NCI-H1436 treated with DMSO at 0.1 percent for 48 hours (cell line): ENCODE measurements around the gene POLDIP3.

Source experiments
- DNase-seq: peaks from one replicate; lab custom pipeline; 2025; lab: John Stamatoyannopoulos, UW

The POLDIP3 gene

DNA sequence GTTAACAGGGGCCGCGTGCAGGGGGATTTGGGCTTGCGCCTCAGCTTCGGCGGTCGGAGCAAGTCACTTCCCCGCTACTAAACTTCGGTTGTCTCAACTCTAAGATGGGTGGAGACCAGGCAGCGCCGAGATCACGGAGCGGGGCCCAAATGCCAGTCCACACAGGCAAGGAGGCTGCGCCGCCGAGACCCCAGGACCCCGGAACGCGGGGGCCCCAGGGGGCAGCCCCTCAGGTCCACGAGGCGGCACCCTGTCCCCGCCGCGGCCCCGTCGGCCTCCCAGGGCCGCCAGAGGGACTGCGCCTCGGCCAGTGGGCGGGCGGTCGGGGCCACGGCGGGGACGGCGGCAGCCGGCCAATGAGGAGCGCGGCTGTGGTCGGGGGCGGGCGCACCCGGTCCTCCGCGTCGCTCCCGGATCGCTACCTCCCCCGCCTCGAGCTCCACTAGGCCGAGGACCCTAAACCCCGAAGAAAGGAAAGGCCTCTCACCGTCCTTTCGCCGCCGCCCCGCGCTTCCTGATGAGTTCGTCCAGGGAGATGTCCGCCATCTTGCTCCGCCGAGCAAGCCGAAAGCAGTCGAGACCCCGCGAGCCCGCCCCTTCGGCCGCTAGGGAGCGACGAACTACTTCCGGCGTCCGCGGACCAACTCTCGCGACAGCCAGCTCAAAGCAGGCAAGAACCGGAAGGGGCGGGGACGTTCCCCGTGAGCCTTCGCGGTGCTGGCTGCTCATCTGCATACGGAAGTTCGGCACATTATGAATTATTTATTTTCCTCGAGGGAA, at the start of gene POLDIP3:
POLDIP3 (minus strand) TSS at position 572 of the 780 bp plus-strand sequence; CDS start at position 546, 26 bp downstream.
- peak; percentile 89 for DNase-seq

GRCh38 chr22:42661985-42662831, 47.5 kb upstream of the POLDIP3 start:
- DNase-seq, result no peak

- no peak for DNase-seq
These were observed 41.9 kb upstream of the POLDIP3 start for GRCh38 chr22:42656578-42656977.

- peak; percentile 84 for DNase-seq
These were observed 41.0 kb upstream of the POLDIP3 start for GRCh38 chr22:42655693-42656092.

- no peak for DNase-seq
These were observed 39.9 kb upstream of the POLDIP3 start for GRCh38 chr22:42654436-42655073.

GRCh38 chr22:42653999-42654398, 39.3 kb upstream of the POLDIP3 start:
- no peak for DNase-seq

DNA sequence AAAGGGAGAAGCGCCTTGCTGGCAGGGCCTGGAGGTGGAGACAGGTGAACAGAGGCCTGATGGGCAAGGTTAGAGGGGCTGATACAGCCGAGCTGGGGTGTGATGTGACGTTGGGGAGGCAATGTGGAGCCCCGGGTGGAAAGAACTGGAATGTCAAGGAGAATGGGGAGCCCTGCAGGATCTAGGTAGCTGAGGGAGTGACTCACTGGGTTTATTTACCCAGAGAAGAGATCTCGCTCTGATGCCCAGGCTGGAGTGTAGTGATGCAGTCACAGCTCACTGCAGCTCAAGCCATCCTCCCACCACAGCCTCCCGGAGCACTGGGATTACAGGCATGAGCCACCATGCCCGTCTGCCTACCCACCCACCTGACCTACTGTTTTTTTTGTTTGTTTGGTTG, 36.5 kb upstream of the POLDIP3 start:
- DNase-seq, result no peak

DNA sequence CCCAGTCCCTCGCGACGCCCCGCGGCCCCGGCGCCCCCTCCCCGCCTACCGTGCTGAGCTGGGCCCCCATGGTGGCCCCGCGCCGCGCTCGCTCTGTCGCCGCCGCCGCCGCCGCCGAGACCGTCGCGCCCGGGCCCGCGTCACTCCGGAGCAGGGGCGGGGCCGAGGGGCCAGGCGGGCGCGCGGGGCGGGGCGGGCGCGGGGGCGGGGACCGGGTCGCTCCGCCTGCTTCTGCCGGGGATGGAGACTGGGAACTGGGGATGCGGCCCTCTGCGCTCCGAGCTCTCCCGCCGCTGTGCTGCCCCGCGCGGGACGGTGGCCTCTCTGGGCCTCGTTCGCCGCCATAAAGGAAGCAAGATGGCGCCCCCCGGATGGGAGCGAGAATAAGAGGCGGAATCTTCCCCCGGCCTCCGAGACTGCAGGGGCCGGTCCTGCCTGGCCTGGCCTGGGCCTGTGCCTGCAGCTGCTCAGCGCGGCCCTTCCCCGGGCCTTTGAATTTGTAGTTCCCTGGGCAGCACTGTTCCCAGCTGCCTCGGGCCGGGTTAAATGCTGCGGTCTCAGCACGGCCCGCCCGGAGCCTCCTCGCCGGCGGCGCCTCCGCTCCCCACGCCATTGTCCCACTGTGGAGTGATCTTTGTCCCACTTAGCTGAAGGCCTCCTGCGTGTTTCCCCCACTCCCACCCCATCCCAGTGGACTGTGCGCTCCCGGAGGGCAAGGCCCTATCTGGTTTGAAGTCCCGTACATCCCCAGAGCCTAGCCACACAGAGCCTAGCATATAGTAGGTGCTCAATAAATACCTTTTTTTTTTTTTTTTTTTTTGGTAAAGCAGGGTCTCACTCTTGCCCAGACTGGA, 34.8 kb upstream of the POLDIP3 start, which contains the start of gene CYB5R3:
CYB5R3 (minus strand) TSS at position 147 of the 854 bp plus-strand sequence; CDS start at position 70, 77 bp downstream.
- no peak for DNase-seq

DNA sequence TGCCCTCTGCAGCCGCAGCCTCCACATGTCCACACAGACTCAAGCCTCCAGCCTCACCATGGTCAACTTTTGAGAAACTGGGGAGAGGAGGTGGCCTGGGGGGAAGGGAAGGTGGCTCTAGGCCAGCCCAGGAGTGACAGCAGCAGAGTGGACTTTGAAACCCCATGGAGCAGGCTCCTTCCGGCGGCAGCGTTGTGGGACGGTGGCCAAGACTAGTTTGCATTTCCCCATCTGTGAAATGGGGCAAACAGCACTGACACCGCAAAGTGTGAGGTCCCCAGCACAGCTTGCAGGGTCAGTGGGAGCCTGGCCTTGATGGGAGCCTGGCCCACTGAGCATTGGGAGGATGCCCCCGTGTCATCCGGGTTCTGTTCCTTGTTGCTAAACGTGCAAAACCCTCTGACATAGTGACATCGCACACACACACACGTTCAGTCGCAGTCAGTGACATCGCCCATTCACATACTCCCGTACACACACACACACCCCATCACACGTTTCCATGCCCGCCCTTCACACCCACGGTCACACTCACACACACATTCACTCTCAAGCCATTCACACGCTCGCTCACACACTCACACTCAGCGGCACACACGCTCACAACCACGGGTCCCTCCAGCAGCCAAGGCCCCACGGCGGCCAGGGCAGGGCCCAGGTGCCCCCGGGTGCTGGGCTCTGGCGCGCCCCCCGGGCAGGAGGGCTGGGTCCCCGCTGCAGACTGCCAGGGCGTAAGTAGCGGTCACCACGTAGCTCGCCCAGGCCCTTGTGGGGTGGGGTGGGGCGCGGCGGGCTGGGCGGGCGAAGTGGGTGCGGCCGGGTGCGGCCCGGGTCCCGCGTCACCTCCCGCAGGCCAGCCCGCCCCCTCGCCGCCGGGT, 33.9 kb upstream of the POLDIP3 start:
- no peak for DNase-seq

DNA sequence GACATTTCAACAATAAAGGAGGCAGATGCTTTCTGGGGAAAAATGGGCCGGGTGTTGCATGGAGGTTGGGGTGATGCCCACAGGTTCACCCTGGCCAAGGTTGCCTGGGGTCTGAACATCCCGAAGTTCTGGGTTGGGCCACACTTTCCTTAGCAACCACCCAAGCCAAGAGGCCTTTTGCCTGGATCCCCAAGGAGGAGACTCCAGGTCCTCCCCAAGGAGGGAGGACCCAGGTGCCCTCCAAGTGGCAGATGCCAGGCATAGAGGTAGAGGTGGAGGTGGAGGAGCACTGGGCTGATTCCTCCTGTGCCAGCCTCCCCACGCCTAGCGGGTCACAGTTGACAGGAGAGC, 33.3 kb upstream of the POLDIP3 start:
- DNase-seq, result no peak

- no peak for DNase-seq
These were observed 32.2 kb upstream of the POLDIP3 start for GRCh38 chr22:42646569-42647525.

DNA sequence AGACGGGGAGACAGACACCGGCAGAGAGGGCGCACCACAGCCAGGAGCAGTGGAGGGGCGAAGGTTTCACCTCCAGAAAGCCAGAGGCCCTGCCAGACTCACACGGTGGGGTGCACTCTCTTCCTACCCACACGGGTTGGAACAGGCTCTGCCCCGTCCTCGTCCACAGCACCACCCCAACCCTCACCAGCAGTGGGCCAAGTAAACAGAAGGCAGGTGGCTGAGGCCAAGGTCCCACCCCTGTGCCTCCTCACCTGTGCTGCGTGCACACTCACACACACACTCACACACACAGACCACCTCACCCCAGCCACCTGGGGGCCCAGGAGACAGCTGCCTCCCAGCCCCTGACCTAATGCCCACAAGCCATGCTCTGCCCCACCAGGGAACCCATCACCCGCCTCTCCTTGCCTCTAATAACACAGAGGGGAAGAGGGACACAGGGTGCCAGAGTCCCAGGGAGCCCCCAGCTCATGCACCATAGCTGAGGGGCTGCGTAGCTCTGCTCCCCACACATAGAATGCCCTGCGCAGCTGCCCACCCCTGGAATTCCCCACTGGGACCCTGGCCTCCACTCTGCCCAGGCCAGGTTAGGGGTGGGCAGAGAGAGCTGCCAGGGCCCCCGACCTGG, 31.4 kb upstream of the POLDIP3 start:
- DNase-seq, result no peak

DNA sequence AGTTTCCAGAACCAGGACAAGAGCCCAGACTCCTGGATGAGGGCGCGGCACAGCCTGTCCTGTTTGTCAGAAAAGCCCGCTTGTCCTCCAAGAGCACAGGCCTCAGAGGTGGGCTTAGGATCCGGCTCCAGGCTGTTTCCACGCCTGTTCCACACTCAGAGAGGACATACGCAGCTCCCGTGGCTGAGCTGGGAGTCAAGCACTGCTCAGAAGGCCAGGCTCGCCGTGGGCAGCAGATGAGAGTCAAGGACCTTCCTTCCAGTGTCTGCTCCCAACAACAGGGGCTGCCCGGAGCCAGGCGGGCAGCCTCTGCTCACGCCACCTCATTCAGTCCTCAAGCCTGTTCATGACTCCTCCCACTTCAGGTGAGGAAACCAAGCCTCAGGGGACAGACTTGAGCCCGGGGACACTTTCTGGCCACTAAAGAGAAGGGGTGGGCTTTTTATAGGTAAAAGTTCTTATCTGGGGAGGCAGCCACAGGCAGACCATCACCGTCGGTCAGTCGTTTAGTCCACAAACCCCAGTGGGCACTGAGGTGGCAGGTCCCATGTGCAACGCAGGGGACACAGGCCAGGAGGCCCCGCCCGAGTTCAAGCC, 30.8 kb upstream of the POLDIP3 start:
- no peak for DNase-seq

GRCh38 chr22:42644422-42645340, 30.0 kb upstream of the POLDIP3 start:
- no peak for DNase-seq

GRCh38 chr22:42643634-42644421, 29.1 kb upstream of the POLDIP3 start:
- no peak for DNase-seq

DNA sequence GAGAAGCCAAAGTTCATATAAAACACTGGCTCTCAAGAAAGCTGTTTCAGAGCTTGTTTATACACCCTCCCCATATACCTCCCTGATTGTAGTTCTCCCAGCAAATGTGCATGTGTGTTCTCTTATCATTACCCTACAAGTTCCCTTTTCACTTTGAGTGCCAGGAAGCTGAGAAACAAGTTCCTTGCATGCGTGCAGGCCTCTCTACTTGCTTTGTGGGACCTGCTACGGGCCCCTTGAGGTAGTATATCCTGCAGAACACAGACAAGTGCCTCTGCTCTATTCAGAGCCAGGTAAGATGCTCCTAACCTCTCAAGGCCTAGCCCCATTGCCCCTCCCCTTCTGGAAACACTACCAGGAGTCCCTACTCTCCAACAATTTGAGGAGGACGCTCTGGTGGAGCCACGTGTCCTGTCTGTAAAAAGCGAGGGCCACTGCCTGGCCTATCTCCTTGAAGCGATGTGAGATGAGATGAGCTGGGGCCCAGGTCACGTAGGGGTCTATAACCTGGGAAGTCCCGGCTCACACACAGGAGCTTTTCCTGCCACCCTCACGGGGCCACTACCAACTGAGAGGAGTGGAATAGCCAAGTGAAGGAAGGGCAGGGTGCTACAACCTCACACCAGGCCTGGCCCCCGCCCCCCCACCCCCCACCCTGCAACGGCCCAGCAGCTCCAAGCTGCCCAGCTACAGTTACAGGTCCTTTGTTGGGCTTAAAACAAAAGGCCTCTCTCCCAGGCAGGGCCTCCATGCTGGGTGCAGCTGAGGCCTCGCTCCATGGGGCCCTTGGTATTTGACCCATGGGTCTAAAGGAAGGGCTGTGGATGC, 28.3 kb upstream of the POLDIP3 start:
- no peak for DNase-seq
